ENCODE data around the gene CEND1.

GRCh38 chr11:819129-819931 lies 29.4 kb upstream of the CEND1 start:
- no peak for TF ChIP-seq CTCF (IDR thresholded peaks at IDR 0.05; ENCODE audit: poor library complexity)
- no peak for TF ChIP-seq EZH2 (IDR thresholded peaks at IDR 0.05; ENCODE audit: borderline replicate concordance)
- no peak for TF ChIP-seq EZH2phosphoT487 (IDR thresholded peaks at IDR 0.05; ENCODE audit: low read depth, severe bottlenecking, unreplicated experiment)

Data from hepatocyte (in vitro differentiated cells).